HG03139 (cell line): ENCODE measurements around the gene NFATC2.

Source experiments
- ATAC-seq: cut with Tn5 transposase; IDR thresholded peaks from one replicate; pipeline ENCODE4 v1.9.1; 2021; ENCODE audit not compliant: unreplicated experiment

The NFATC2 gene

DNA sequence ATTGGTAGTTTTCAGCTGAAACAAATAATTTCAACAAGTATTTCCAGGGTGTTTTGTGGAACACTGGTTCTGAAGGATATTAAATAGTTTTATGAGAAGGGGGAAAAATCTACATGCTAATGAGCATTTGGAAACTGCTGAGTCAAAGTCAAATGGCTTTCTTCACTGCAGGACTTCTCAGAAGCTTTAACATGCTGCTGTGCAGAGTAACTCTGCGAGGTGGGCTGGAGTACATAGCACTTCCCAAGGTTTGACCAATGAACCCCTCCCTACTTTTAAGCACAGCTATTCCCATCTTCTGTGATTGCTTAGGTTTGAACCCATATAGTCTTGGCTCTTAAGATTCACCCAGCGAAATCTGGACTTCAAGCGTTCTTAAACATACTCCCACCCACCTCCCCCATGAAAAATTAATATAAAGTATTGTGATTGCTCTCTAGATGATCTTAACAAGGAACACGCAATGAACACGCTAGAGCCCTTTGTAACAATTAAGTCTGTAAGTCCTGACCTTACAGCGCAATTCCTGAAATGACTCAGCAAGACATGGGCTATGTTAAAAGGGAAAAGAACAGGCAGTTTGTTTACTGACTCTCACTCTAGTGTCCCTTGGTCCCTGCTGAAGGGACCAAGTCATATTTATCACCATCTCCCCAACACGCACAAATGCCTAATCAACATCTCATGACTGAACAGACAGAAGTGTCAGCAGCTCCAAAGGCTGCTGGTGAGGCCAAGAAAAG lies 105.2 kb downstream of the NFATC2 start:
- ATAC-seq, result no peak

GRCh38 chr20:51434580-51435247 lies 107.8 kb downstream of the NFATC2 start:
- ATAC-seq, result no peak

GRCh38 chr20:51434026-51434425 lies 108.5 kb downstream of the NFATC2 start:
- no peak for ATAC-seq

DNA sequence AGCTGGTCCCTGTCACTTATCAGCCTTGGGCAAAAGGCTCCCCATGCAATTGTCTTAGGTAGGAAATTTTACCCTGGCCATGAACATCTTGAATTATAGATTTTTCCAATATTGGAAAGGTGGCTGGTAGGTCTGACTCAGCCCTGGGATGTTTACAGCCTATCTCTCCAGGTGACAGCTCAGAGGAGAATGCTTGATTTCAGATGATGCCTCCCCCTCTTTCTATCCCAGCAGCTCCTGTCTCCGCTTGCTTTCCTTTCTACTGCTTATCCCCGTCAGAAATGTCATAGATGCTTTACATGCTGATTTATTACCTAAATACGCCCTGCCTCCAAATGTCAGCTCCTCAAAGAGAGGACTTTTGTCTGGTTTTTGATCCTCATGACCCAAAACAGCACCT lies 109.6 kb downstream of the NFATC2 start:
- ATAC-seq, result no peak

DNA sequence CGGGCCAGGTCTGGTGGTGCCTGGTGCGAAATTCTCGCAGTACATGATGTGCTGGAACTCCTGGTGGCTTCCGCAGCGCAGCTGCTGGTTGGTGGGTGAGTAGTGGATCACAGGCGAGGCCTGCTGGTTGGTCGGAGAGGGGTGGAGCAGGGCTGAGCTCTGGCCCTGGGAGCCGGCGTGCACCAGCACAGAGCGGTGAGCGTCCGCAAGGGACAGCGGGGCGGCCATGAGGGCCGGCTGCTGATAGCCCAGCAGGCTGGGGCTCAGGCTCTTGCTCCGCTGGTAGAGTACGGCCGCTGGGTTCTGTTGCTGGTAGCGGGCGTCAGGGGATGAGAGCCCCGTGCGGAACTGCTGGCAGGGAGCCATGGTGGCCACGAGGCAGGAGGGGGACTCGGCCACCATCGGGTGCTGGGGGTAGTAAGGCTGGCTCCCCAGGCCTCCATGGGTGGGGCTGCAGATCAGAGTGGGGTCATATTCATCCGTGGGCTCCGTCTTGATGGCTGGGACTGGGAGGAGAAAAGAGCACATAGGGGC lies 110.2 kb downstream of the NFATC2 start:
- no peak for ATAC-seq

DNA sequence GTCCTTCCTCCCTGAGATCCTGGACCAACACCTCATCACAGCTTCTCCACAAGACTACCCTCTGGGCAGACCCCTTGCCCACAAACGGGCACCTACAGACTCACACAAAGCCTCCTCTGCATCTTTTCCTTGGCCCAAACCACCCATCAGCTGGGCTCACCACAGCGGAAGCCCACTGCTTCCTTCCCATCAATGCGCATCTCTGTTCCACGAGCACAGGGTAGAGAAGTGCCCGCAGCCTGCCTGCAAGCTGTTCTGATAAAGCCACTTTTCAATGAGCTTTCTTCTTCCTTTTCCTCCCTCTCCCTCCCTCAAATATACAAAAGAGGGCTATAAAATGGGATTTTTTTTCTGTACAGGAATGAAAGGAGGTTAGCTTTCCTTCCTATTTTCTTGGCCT lies 111.2 kb downstream of the NFATC2 start:
- no peak for ATAC-seq

DNA sequence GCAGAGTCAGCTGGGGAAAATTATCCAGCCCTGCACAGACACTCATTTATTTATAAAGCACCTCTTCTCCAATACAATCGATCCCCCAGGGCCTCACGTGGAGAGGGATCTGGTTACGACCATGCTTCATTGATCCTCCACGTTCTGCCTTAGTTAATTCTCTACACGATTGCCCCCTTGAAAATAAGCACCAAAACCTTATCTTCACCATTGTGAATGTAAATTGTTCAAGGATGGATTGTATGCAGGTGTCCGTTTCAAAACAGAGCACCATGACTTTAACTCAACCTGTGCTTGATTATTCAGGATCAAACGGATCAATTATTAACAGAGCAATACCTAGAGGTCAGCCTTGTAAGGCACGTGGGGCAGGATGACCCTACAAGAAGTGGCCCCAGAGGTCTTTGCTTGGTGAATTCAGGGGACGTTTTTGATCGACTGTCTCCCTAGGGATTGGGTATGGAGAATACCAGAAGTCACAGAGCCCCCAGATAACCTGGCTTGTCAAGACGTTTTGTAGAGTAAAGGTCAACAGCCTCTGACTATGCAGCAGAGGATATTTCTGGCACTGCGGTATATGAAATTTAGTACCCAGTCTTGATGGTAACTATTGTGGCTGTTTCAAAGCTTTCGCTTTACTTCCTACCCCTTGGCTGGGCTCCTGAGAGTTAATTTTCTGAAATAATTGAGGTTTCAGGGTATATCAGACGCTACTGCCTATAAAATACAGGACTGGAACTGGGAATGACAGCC lies 112.1 kb downstream of the NFATC2 start:
- ATAC-seq, result no peak

GRCh38 chr20:51429696-51430095 lies 112.8 kb downstream of the NFATC2 start:
- no peak for ATAC-seq

GRCh38 chr20:51429144-51429482 lies 113.4 kb downstream of the NFATC2 start:
- ATAC-seq, result no peak

- no peak for ATAC-seq
Observed at GRCh38 chr20:51428401-51429143, 113.9 kb downstream of the NFATC2 start.

DNA sequence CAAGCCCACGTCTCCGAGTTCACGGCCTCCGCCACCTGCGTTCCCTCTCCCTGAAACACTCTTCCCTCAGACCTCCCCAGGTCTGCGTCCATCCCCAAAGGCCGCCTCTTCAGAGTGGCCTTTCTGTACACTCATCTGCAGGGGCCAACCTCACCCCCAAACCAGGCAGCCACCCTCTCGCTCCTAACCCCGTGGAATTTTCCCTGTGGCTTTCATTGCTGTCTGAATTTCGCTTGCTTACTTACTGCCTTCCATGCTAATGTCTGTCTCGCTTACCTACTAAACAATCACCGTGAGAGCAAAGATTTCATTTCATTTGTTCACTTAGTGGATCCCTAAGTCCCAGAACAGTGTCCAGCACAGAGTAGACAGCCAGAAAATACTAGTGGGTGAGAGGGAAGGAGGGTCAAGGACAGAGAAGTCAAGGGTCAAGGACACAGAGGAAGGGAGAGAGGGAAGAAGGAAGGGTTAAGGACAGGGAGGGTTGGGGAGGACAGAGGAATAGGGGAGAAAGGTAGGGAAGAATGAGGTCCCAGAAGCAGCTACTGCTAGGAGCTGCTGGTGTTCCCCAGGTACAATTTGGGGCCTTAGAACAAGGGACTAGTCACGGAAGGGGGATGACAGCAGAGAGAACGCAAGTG lies 114.7 kb downstream of the NFATC2 start:
- no peak for ATAC-seq

DNA sequence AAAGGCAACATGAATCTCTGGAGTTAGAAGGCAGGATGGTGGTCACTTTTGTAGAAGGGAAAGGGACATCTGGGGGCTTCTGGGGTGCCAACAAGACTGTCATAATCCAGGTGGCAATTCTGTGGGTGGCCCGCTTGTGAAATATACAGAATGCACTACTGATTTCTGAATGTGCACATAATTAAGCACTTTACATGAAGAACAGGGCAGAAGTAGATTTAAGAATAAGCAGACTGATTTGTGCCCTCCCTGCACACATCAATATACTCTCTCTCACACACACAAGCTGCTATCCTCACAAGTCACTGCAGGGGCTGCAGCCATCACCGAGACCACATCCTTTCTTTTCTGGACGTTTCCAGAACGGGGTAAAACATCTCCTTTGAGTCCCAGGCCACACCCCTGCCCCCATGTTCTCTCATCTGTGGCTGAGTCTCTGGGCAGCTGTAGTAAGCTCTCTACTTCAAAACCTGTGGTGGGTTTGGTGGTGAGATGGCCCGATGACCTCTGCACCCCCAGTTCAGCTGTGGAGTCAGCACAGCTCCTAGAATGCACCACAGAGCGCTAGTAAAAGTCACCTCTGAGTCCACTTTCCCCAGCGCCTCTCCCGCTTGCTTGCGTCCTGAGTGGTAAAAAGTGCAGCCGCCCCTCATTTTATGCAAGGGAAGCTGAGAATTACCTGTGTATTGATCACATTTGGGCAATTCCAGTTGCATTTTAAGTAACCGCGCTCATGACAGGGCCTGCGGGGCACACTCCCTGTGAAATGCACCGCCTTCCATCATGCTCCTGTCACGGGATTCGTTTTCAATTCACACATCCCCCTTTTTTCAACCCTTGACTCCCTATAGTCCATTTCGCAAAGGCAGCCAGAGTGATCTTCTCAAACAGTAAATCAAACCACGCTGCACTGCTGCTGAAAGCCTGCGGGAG lies 115.5 kb downstream of the NFATC2 start:
- no peak for ATAC-seq

DNA sequence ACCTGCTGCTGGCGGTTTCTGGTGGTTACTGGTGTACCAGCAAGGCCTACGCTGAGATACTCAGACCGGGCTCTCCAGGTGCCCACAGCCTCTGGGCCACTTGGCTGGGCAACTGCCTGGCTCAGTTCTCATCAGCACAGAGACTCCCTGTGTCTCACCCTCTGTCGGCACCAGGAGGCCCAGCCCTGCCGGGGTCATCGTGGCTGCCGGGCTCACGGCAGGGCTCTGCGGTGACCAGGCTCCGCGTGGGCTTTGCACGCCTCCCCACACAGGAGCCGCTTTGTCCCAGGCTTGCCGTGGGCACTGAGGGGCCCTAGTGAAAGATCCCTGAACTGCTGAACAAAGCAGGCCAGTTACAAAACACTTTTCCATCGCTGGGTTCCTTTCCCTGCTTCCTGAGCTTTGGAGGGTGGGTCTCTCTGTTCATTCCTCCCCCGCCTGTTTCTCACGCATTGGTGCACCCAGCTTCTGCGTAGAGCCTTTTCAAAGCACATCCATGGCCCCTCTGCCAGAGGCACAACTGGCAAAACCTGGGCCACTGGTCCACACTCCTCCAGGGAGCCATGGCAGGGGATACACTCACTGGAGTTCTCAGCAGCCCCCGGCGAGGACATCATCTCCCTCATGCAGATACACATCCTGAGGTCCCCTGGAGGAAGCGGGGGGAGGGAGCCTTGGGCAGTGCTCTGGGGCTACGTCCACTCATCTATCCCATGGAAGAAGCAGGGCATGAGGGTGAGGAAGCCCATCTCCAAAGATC lies 117.0 kb downstream of the NFATC2 start:
- no peak for ATAC-seq

GRCh38 chr20:51424270-51425117 lies 118.0 kb downstream of the NFATC2 start:
- no peak for ATAC-seq

GRCh38 chr20:51423810-51424209 lies 118.7 kb downstream of the NFATC2 start:
- no peak for ATAC-seq

GRCh38 chr20:51423290-51423667 lies 119.2 kb downstream of the NFATC2 start:
- peak; percentile 64 for ATAC-seq

DNA sequence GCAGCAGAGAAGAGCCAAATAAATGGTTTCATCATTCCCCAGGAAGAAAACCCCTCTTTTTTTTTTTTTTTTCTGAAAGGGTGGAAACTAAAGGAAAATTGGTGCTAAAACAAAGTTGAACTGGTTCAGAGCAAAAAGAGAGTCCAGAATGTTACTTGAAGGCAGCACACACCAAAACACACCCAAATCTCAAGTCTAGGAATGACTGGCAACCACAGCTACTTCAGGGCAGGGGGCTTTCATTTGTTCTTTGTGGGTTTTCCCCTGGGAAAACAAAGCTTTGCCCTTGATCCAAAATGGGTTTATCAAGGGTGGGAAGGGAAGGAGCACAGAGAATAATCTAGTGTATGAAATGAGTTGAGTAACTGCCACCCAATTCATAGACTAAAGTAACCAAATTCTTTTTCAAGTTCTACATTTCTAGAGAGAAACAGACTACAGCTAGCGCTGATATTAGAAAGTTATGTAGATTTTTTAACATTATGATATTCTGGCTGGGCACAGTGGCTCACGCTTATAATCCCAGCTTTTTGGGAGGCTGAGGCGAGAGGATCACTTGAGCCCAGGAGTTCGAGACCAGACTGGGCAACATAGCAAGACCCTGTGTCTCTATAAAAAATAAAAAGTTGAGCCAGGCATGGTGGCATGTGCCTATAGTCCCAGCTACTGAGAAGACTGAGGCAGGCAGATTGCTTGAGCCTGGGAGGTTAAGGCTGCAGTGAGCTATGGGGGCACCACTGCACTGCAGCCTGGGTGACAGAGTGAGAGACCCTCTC lies 119.8 kb downstream of the NFATC2 start:
- ATAC-seq, result no peak
